ENCODE measurements around the gene TBC1D3G. TPM values are rescaled to one million over a fixed set of nuclear protein-coding genes. Genes with fewer than 3 reads are reported as not detected.
A peak's percentile ranks its signal among the peaks of the same experiment; 100 is the strongest.
"Not testable (repeated sequence)": the region's sequence is repeated elsewhere in the genome, so short reads cannot be mapped to it uniquely, and the experiment has no call there.

Gene TBC1D3G
- total RNA-seq (not detected), polyA plus RNA-seq (1 to 10 TPM in 1 of 3 donors, not detected in 2; 2.8 TPM)
- long read RNA-seq, donor 1, result 0 reads
- long read RNA-seq, donor 2, result 0 reads

DNA sequence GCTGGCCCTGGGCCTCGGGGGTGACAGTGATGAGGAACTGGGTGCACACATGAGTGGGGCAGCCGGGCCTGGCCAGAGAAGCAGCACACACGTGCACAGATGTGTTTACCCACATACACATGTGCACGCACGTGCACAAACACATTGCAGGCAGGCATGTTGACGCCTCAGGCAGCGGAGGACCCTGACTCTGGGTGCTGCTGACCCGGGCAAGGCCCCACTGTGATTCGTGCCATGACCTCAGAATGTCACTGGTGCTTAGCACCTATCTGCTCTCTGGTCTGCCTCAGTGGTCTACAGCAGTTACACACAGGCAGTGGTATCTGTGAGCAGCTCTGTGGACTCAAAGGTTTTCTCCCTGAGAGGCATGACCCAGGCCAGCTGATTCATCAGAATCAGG, at the start of gene TBC1D3G:
TSS of gene TBC1D3G (plus strand) at position 301 of the 400 bp plus-strand sequence. CDS start 1,528 bp downstream, outside the sequence.
- H3K27me3 ChIP-seq (ENCODE audit: insufficient read depth in 3 of 3, low read length in 2 of 3); H3K4me3 ChIP-seq; DNase-seq; ATAC-seq; intact Hi-C loops (cut with DNase I); H3K36me3 ChIP-seq (ENCODE audit: insufficient read depth in 1 of 2, low read depth in 1 of 2); H3K9me3 ChIP-seq; H3K27ac ChIP-seq; H3K4me1 ChIP-seq: not testable (repeated sequence)
- WGBS, 3 donors, result no CpG with 5 or more reads among the region's 9 CpGs

DNA sequence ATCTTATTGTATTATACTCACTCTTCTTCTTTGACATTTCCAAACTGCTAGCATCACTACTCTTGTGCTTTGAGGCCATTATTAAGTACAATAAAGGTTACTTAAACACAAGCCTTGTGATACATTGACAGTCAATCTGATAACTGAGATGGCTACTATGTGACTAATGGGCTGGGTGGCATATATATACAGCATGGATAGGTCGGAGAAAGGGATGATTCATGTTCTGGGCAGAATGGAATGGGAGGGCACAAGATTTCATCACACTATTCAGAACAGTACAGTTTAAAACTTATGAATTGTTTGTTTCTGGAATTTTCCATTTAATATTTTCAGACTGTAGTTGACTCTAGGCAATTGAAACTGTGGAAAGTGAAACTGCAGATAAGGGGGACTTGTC, 40.4 kb upstream of the TBC1D3G start:
- DNase-seq; intact Hi-C loops (cut with DNase I); H3K27me3 ChIP-seq (ENCODE audit: insufficient read depth in 3 of 3, low read length in 2 of 3); H3K27ac ChIP-seq; H3K9me3 ChIP-seq; H3K4me3 ChIP-seq; H3K4me1 ChIP-seq; H3K36me3 ChIP-seq (ENCODE audit: insufficient read depth in 1 of 2, low read depth in 1 of 2): not testable (repeated sequence)
- whole genome bisulfite sequencing, 3 donors, result no CpG with 5 or more reads among the region's 1 CpG
- ATAC-seq, result peak; percentile 48 to 82 (median 79)

DNA sequence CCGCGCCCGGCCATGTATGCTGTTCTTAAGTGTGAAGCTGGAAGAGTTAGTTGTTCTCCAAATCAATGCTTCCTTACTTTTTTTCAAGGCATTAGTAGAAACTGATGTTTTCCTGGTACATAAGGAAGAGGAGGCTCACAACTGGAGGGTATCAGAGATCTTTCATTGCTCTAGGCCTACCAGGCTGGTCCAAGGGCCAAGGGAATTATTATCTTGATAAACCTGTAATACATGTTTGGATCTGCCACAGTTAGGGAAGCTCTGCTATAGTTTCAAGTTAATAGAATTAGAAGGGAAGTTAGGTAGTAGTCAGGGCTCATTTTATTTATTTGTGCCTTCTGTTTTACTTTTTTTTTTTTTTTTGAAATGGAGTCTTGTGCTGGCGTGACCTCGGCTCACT, 39.5 kb upstream of the TBC1D3G start:
- ATAC-seq; H3K36me3 ChIP-seq (ENCODE audit: insufficient read depth in 1 of 2, low read depth in 1 of 2); intact Hi-C loops (cut with DNase I); H3K9me3 ChIP-seq; H3K27ac ChIP-seq; H3K4me3 ChIP-seq; H3K4me1 ChIP-seq; H3K27me3 ChIP-seq (ENCODE audit: insufficient read depth in 3 of 3, low read length in 2 of 3); DNase-seq: not testable (repeated sequence)
- 89 to 100% (median 100%) methylated on average over 3 to 4 of the region's 5 CpGs for WGBS, 3 donors

DNA sequence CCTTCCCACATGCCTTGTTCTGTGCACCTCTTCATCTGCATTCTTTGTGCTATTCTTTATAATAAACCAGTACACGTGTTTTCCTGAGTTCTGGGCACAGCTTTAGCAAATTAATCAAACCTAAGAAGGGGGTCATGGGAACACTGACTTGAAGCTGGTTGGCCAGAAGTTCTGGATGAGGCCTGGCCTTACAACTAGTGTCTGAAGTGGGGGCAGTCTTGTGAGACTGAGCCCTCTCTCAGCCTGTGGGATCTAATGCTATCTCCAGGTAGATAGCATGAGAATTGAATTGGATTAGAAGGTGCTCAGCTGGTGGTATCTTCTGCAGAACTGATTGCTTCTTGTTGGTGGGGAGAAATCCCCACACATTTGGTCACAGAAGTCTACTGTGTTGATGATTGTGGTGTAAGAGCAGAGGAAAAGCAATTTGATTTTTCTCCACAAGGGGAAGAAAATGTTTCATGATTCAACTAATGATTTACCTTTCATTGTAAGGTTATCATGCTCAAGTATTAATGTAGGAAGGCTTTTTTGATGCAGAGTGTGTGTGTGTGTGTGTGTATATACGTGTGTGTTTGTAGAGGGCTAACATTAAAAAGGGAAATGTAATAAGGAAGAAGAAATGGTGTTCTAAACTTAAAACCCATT, 33.6 kb upstream of the TBC1D3G start:
- H3K4me1 ChIP-seq; H3K27me3 ChIP-seq (ENCODE audit: insufficient read depth in 3 of 3, low read length in 2 of 3); H3K9me3 ChIP-seq; H3K27ac ChIP-seq; H3K36me3 ChIP-seq (ENCODE audit: insufficient read depth in 1 of 2, low read depth in 1 of 2); ATAC-seq; DNase-seq; intact Hi-C loops (cut with DNase I); H3K4me3 ChIP-seq: not testable (repeated sequence)
- 53 to 67% (median 54%) methylated on average over 1 of the region's 2 CpGs for WGBS, 3 donors

DNA sequence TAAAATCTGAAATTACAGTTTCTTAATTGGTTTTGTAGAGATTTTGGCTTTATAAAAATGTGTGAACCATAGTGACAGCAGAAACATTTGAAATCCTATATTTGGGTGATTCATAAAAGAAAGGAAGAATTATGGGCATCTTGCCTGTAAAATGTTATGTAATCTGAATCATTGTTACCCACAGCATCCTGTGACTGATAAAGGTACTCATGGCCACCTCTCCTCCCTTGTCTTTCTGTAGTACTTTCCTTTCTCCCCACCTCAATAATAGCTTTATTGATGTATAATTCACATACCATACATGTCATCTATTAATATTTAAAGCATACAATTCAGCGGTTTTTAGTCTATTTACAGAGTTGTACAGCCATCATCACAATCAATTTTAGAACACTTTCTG, 28.5 kb upstream of the TBC1D3G start:
- H3K4me1 ChIP-seq; intact Hi-C loops (cut with DNase I); H3K27ac ChIP-seq; H3K27me3 ChIP-seq (ENCODE audit: insufficient read depth in 3 of 3, low read length in 2 of 3); H3K36me3 ChIP-seq (ENCODE audit: insufficient read depth in 1 of 2, low read depth in 1 of 2); H3K9me3 ChIP-seq; DNase-seq; H3K4me3 ChIP-seq; ATAC-seq: not testable (repeated sequence)
- no CpG with 5 or more reads among the region's 1 CpG for WGBS, 3 donors

DNA sequence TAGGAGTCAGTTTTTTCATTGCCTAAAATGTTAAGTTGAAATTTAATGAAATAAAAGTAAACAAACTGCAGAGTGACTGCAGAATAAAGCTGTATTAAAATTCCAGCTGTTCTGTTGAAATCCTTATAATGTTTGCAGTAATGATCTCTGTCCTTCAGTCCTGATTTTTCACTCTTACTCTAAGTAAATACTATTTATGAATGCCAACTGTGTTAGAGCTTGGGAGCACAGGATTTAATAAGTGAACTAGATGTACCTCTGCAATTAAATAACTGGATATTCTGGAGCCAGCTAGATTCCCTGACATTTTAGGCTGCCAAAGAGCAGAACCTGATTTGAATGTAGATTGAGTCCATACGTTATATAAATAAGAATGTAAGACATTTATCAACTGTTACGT, 7.9 kb upstream of the TBC1D3G start:
- ATAC-seq; H3K36me3 ChIP-seq (ENCODE audit: insufficient read depth in 1 of 2, low read depth in 1 of 2); H3K4me1 ChIP-seq; intact Hi-C loops (cut with DNase I); H3K27me3 ChIP-seq (ENCODE audit: insufficient read depth in 3 of 3, low read length in 2 of 3); H3K9me3 ChIP-seq; H3K27ac ChIP-seq; H3K4me3 ChIP-seq; DNase-seq: not testable (repeated sequence)
- WGBS, 3 donors, result no CpG with 5 or more reads among the region's 2 CpGs

DNA sequence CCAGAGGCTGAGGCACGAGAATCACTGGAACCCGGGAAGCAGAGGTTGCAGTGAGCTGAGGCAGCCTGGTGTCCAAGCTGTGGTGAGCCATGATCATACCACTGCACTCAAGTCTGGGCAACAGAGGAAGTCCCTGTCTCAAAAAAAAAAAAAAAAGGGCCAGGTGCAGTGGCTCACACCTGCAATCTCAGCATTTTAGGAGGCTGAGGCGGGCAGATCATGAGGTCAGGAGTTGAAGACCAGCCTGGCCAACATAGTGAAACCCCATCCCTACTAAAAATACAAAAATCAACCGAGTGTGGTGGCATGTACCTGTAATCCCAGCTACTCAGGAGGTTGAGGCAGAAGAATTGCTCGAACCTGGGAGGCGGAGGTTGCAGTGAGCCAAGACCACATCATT, 38.8 kb downstream of the TBC1D3G start:
- intact Hi-C loops (cut with DNase I); ATAC-seq; H3K4me3 ChIP-seq; H3K9me3 ChIP-seq; H3K27me3 ChIP-seq (ENCODE audit: insufficient read depth in 3 of 3, low read length in 2 of 3); H3K27ac ChIP-seq; H3K4me1 ChIP-seq; DNase-seq; H3K36me3 ChIP-seq (ENCODE audit: insufficient read depth in 1 of 2, low read depth in 1 of 2): not testable (repeated sequence)
- 67 to 83% methylated on average over 2 to 3 of the region's 6 CpGs; no CpG with 5 or more reads in 1 of the 3 donors for WGBS, 3 donors

DNA sequence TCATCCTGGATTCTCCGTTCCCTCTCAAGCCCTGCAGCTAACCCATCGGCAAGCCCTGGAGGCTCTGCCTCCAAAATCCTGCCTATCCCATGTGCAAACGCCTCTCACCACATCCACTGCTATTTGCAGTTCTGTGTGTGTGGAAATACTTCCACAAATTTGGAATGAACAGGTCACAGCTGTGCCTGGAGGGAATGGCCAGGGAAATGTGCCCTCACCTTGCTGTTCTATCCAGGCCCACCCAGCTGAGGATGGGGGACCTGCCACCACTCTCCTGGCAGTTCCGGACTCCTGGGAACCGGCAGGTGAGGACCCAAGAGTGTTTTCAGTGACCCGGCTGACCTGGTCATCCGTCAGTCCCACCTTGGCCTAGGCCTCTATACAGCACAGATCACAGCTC, 52.3 kb downstream of the TBC1D3G start:
- intact Hi-C loops (cut with DNase I), result not testable (repeated sequence)

More for the DNA sequence above, 52.3 kb downstream of the TBC1D3G start:
- not testable (repeated sequence) for H3K27ac ChIP-seq; H3K27me3 ChIP-seq (ENCODE audit: insufficient read depth in 3 of 3, low read length in 2 of 3); H3K4me1 ChIP-seq; H3K36me3 ChIP-seq (ENCODE audit: insufficient read depth in 1 of 2, low read depth in 1 of 2); DNase-seq; H3K4me3 ChIP-seq; ATAC-seq; H3K9me3 ChIP-seq
- no CpG with 5 or more reads among the region's 7 CpGs for WGBS, 3 donors

Other genes with a start within 250 kb of the TBC1D3G start
- 1 to 10 TPM in 1 of 4 donors, under 1 TPM in 2, not detected in 1; 0.25 to 3.6 (median 0.30) TPM for gene CCL3, start 233.7 kb upstream of the TBC1D3G start, total RNA-seq
- gene CCL3, start 233.7 kb upstream of the TBC1D3G start, polyA plus RNA-seq, result under 1 TPM; 0.06 to 0.34 (median 0.22) TPM
- gene CCL4, start 220.1 kb upstream of the TBC1D3G start, total RNA-seq, result 1 to 10 TPM in 1 of 4 donors, under 1 TPM in 3; 0.41 to 2.2 (median 0.56) TPM
- gene CCL4, start 220.1 kb upstream of the TBC1D3G start, polyA plus RNA-seq, result under 1 TPM; 0.13 to 0.40 (median 0.20) TPM
- gene TBC1D3B, start 147.2 kb upstream of the TBC1D3G start, total RNA-seq, result 1 to 10 TPM; 1.3 to 5.6 (median 3.7) TPM
- 1 to 10 TPM; 1.3 to 2.0 (median 1.5) TPM for gene TBC1D3B, start 147.2 kb upstream of the TBC1D3G start, polyA plus RNA-seq
- gene CCL3L1, start 127.1 kb upstream of the TBC1D3G start, total RNA-seq, result under 1 TPM in 1 of 4 donors, not detected in 3; 0.76 TPM
- not detected for gene CCL3L1, start 127.1 kb upstream of the TBC1D3G start, polyA plus RNA-seq
- not detected for gene CCL4L2, start 112.8 kb upstream of the TBC1D3G start, total RNA-seq
- not detected for gene CCL4L2, start 112.8 kb upstream of the TBC1D3G start, polyA plus RNA-seq
- gene TBC1D3I, start 59.3 kb upstream of the TBC1D3G start, total RNA-seq, result under 1 TPM in 2 of 4 donors, not detected in 2; 0.49 to 0.78 TPM
- under 1 TPM in 2 of 3 donors, not detected in 1; 0.23 to 0.55 TPM for gene TBC1D3I, start 59.3 kb upstream of the TBC1D3G start, polyA plus RNA-seq
- gene TBC1D3H, start 64.6 kb downstream of the TBC1D3G start, total RNA-seq, result not detected
- not detected for gene TBC1D3H, start 64.6 kb downstream of the TBC1D3G start, polyA plus RNA-seq
- 10 to 100 TPM; 22.7 to 32.3 (median 31.1) TPM for gene ZNHIT3, start 162.8 kb downstream of the TBC1D3G start, total RNA-seq
- 10 to 100 TPM; 45.2 to 80.2 (median 58.5) TPM for gene ZNHIT3, start 162.8 kb downstream of the TBC1D3G start, polyA plus RNA-seq
- gene MYO19, start 211.0 kb downstream of the TBC1D3G start, total RNA-seq, result 10 to 100 TPM; 10.1 to 19.2 (median 13.7) TPM
- 10 to 100 TPM; 13.9 to 28.7 (median 15.2) TPM for gene MYO19, start 211.0 kb downstream of the TBC1D3G start, polyA plus RNA-seq
- gene PIGW, start 211.1 kb downstream of the TBC1D3G start, total RNA-seq, result 10 to 100 TPM in 3 of 4 donors, 1 to 10 TPM in 1; 6.2 to 14.9 (median 10.6) TPM
- gene PIGW, start 211.1 kb downstream of the TBC1D3G start, polyA plus RNA-seq, result 10 to 100 TPM in 2 of 3 donors, 1 to 10 TPM in 1; 5.5 to 18.0 (median 16.8) TPM
- gene GGNBP2, start 221.0 kb downstream of the TBC1D3G start, total RNA-seq, result 10 to 100 TPM; 35.6 to 54.4 (median 39.7) TPM
- 10 to 100 TPM; 29.2 to 44.6 (median 40.0) TPM for gene GGNBP2, start 221.0 kb downstream of the TBC1D3G start, polyA plus RNA-seq

Measured in psoas muscle (tissue), 8 donors.